ENCODE data around the gene IGF2BP1.

Gene IGF2BP1

DNA sequence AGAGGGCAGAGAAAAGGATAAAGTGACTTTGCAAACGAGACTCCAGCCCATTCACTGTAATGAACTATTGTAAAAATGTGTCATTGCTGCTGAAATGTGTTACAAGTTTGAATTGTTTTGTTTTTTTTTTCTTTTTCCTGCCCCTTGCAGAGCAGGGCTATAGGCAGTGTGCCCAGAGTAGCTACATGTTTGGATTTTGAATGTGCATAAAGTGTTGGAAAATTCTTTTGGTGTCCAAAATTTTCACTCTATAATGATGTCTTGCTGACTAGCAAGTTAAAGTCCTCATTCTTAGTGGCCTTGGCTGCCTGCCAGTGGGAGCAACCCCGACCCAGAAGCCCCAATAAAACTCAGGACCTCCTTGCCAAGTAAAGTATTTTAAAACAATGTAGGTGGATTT is 66.5 kb downstream of the IGF2BP1 start:
- Histone ChIP-seq H2BK5ac (ENCODE audit: low read length) (no peak overlapping the region), H3K14ac (ENCODE audit: low read length) (no peak overlapping the region), H3K23ac (ENCODE audit: low read depth, low read length, poor library complexity) (no peak overlapping the region), H4K8ac (ENCODE audit: low read depth, low read length) (no peak overlapping the region), H3K18ac (ENCODE audit: low read length) (no peak overlapping the region), H4K91ac (ENCODE audit: low read depth, low read length, poor library complexity) (no peak overlapping the region), H2AK5ac (ENCODE audit: low read depth, low read length) (no peak overlapping the region), H2BK120ac (ENCODE audit: low read depth, low read length) (no peak overlapping the region), H2BK12ac (ENCODE audit: low read length) (no peak overlapping the region), H3K4me2 (ENCODE audit: insufficient read depth, low read length, poor library complexity, severe bottlenecking) (no peak overlapping the region), H3K79me1 (ENCODE audit: low read depth, low read length) (no peaks in the 10 kb centered on the region), H3K9ac (ENCODE audit: low read depth, low read length, poor library complexity) (no peak overlapping the region), H2AFZ (ENCODE audit: low read length) (no peak overlapping the region), H2BK15ac (ENCODE audit: low read length) (no peak overlapping the region), H3K27ac (replicated peaks; ENCODE audit: low read length) (no peak overlapping the region), H3K4me1 (ENCODE audit: control insufficient read depth in 2 of 2, insufficient read depth in 1 of 2, low read depth in 1 of 2, low read length in 2 of 2) (peaks cover 0 to 10% of the 10 kb centered on the region in 2 donors), H3K4me3 (ENCODE audit: low read length in 2 of 2) (no peak overlapping the region), H3K27me3 (ENCODE audit: control insufficient read depth in 3 of 3, insufficient read depth in 3 of 3, low read depth in 1 of 3, low read length in 3 of 3) (no peaks in the 10 kb centered on the region), H3K4ac (ENCODE audit: low read length) (no peak overlapping the region), H3K36me3 (replicated peaks in 1 of 2; ENCODE audit: control insufficient read depth in 2 of 2, insufficient read depth in 2 of 2, low read length in 2 of 2) (no peaks in the 10 kb centered on the region), H3K9me3 (replicated peaks in 1 of 2; ENCODE audit: control insufficient read depth in 2 of 2, insufficient read depth in 1 of 2, low read depth in 1 of 2, low read length in 2 of 2) (no peaks in the 10 kb centered on the region)
- no CpG with 5 or more reads among the region's 2 CpGs for WGBS, 2 donors (ENCODE audit: extremely low coverage in 2 of 2, insufficient read length in 2 of 2, insufficient replicate concordance in 1 of 2)
- DNase-seq (ENCODE audit: low spot score), result no peak

DNA sequence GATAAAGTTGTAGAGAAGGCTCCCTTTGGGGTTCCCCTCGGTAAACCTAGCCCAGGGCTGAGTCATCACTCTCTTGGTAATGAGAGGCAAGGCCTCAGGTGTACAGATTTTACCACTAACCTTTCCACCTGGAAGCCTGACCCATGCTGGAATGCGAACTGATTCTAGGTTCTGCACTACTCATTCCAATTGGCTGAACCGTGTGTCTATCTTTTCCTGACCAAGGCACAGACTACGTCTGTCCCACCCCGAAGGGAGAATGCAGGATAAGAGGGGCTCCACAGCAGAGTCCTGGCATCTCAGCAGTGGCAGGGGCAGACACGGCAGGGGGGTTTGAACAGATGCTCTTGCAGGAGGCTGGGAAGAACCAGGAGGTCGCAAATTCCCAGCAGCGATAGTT is 70.0 kb downstream of the IGF2BP1 start:
- no peak overlapping the region for H3K9ac ChIP-seq (ENCODE audit: low read depth, low read length, poor library complexity)
- no peak overlapping the region for H3K23ac ChIP-seq (ENCODE audit: low read depth, low read length, poor library complexity)
- no peaks in the 10 kb centered on the region for H3K27me3 ChIP-seq (ENCODE audit: control insufficient read depth in 3 of 3, insufficient read depth in 3 of 3, low read depth in 1 of 3, low read length in 3 of 3)
- no peak overlapping the region for H2BK120ac ChIP-seq (ENCODE audit: low read depth, low read length)
- H3K36me3 ChIP-seq (replicated peaks in 1 of 2; ENCODE audit: control insufficient read depth in 2 of 2, insufficient read depth in 2 of 2, low read length in 2 of 2), result no peaks in the 10 kb centered on the region
- no CpG with 5 or more reads among the region's 8 CpGs for WGBS, 2 donors (ENCODE audit: extremely low coverage in 2 of 2, insufficient read length in 2 of 2, insufficient replicate concordance in 1 of 2)
- H3K79me1 ChIP-seq (ENCODE audit: low read depth, low read length), result no peaks in the 10 kb centered on the region
- no peak for DNase-seq (ENCODE audit: low spot score)
- no peak overlapping the region for H3K18ac ChIP-seq (ENCODE audit: low read length)
- no peaks in the 10 kb centered on the region for H3K9me3 ChIP-seq (replicated peaks in 1 of 2; ENCODE audit: control insufficient read depth in 2 of 2, insufficient read depth in 1 of 2, low read depth in 1 of 2, low read length in 2 of 2)
- no peak overlapping the region for H4K91ac ChIP-seq (ENCODE audit: low read depth, low read length, poor library complexity)
- H3K4ac ChIP-seq (ENCODE audit: low read length), result no peak overlapping the region
- H2BK12ac ChIP-seq (ENCODE audit: low read length), result no peak overlapping the region
- no peak overlapping the region for H2BK5ac ChIP-seq (ENCODE audit: low read length)
- H3K14ac ChIP-seq (ENCODE audit: low read length), result no peak overlapping the region
- no peak overlapping the region for H2BK15ac ChIP-seq (ENCODE audit: low read length)
- peaks cover 0 to 9% of the 10 kb centered on the region in 2 donors for H3K4me1 ChIP-seq (ENCODE audit: control insufficient read depth in 2 of 2, insufficient read depth in 1 of 2, low read depth in 1 of 2, low read length in 2 of 2)
- H3K4me3 ChIP-seq (ENCODE audit: low read length in 2 of 2), result no peak overlapping the region
- no peak overlapping the region for H3K4me2 ChIP-seq (ENCODE audit: insufficient read depth, low read length, poor library complexity, severe bottlenecking)
- H2AK5ac ChIP-seq (ENCODE audit: low read depth, low read length), result no peak overlapping the region
- H3K27ac ChIP-seq (replicated peaks; ENCODE audit: low read length), result no peak overlapping the region
- H2AFZ ChIP-seq (ENCODE audit: low read length), result no peak overlapping the region
- H4K8ac ChIP-seq (ENCODE audit: low read depth, low read length), result no peak overlapping the region

DNA sequence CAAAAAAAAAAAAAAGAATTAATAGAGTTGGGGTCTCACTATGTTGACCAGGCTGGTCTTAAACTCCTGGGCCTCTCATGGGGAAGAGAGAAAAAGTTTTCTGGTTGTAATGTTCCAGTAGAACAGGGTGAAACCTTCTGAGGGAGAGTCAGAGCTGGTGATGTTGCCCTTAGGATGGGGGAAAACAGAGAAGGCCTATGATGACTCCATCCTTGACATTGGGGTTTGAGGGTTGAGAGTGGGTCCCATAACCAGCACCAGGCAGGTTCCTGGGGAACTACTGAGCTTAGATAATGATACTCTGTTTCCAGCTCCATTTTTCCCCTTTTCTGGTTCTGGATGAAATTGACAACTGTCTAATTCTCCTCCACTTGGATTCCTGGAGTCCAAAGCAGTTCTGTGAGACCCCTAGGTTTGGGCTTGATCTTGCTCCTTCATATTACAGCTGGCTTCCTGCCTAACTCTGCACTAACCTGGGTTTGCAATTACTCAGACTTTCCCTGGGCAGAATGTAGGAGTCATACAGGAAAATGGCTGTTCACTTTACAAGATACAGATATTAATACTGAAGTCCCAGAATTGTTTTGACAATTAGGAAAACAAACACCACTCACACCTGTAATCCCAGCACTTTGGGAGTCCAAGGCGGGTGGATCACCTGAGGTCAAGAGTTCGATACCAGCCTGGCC is 72.5 kb downstream of the IGF2BP1 start:
- H3K23ac ChIP-seq (ENCODE audit: low read depth, low read length, poor library complexity), result no peak overlapping the region
- H3K79me1 ChIP-seq (ENCODE audit: low read depth, low read length), result no peaks in the 10 kb centered on the region
- H2BK12ac ChIP-seq (ENCODE audit: low read length), result no peak overlapping the region
- peaks cover 0 to 9% of the 10 kb centered on the region in 2 donors for H3K4me1 ChIP-seq (ENCODE audit: control insufficient read depth in 2 of 2, insufficient read depth in 1 of 2, low read depth in 1 of 2, low read length in 2 of 2)
- H2BK120ac ChIP-seq (ENCODE audit: low read depth, low read length), result no peak overlapping the region
- H3K4ac ChIP-seq (ENCODE audit: low read length), result no peak overlapping the region
- no peak overlapping the region for H2AFZ ChIP-seq (ENCODE audit: low read length)
- no peak overlapping the region for H2BK15ac ChIP-seq (ENCODE audit: low read length)
- H3K36me3 ChIP-seq (replicated peaks in 1 of 2; ENCODE audit: control insufficient read depth in 2 of 2, insufficient read depth in 2 of 2, low read length in 2 of 2), result no peaks in the 10 kb centered on the region
- no CpG with 5 or more reads among the region's 2 CpGs for WGBS, 2 donors (ENCODE audit: extremely low coverage in 2 of 2, insufficient read length in 2 of 2, insufficient replicate concordance in 1 of 2)
- H3K18ac ChIP-seq (ENCODE audit: low read length), result no peak overlapping the region
- H3K27ac ChIP-seq (replicated peaks; ENCODE audit: low read length), result no peak overlapping the region
- H3K4me3 ChIP-seq (ENCODE audit: low read length in 2 of 2), result no peak overlapping the region
- no peak overlapping the region for H4K91ac ChIP-seq (ENCODE audit: low read depth, low read length, poor library complexity)
- H3K4me2 ChIP-seq (ENCODE audit: insufficient read depth, low read length, poor library complexity, severe bottlenecking), result no peak overlapping the region
- no peak overlapping the region for H3K14ac ChIP-seq (ENCODE audit: low read length)
- H3K9ac ChIP-seq (ENCODE audit: low read depth, low read length, poor library complexity), result no peak overlapping the region
- H2AK5ac ChIP-seq (ENCODE audit: low read depth, low read length), result no peak overlapping the region
- no peak for DNase-seq (ENCODE audit: low spot score)
- no peak overlapping the region for H2BK5ac ChIP-seq (ENCODE audit: low read length)
- no peaks in the 10 kb centered on the region for H3K9me3 ChIP-seq (replicated peaks in 1 of 2; ENCODE audit: control insufficient read depth in 2 of 2, insufficient read depth in 1 of 2, low read depth in 1 of 2, low read length in 2 of 2)
- H4K8ac ChIP-seq (ENCODE audit: low read depth, low read length), result no peak overlapping the region
- no peaks in the 10 kb centered on the region for H3K27me3 ChIP-seq (ENCODE audit: control insufficient read depth in 3 of 3, insufficient read depth in 3 of 3, low read depth in 1 of 3, low read length in 3 of 3)

DNA sequence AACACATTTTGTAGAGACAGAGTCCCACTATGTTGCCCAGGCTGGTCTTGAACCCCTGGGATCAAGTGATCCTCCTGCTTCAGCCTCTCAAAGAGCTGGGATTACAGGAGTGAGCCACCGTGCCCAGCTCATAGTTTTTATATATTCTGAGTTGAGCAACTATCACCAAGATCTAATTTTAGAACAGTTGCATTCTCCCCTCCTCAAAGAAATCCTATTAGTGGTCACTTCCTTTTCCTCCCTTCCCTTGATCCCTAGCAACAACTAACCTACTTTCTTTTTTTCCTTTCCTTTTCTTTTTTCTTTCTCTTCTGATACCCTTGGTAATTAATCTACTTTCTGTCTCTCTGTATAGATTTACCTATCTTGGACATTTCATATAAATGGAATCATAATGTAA is 73.9 kb downstream of the IGF2BP1 start:
- Histone ChIP-seq H3K4me2 (ENCODE audit: insufficient read depth, low read length, poor library complexity, severe bottlenecking) (no peak overlapping the region), H2BK15ac (ENCODE audit: low read length) (no peak overlapping the region), H3K4ac (ENCODE audit: low read length) (no peak overlapping the region), H3K18ac (ENCODE audit: low read length) (no peak overlapping the region), H4K8ac (ENCODE audit: low read depth, low read length) (no peak overlapping the region), H2AK5ac (ENCODE audit: low read depth, low read length) (no peak overlapping the region), H2AFZ (ENCODE audit: low read length) (no peak overlapping the region), H3K36me3 (replicated peaks in 1 of 2; ENCODE audit: control insufficient read depth in 2 of 2, insufficient read depth in 2 of 2, low read length in 2 of 2) (no peaks in the 10 kb centered on the region), H3K9me3 (replicated peaks in 1 of 2; ENCODE audit: control insufficient read depth in 2 of 2, insufficient read depth in 1 of 2, low read depth in 1 of 2, low read length in 2 of 2) (no peaks in the 10 kb centered on the region), H4K91ac (ENCODE audit: low read depth, low read length, poor library complexity) (no peak overlapping the region), H3K27me3 (ENCODE audit: control insufficient read depth in 3 of 3, insufficient read depth in 3 of 3, low read depth in 1 of 3, low read length in 3 of 3) (no peaks in the 10 kb centered on the region), H3K9ac (ENCODE audit: low read depth, low read length, poor library complexity) (no peak overlapping the region), H3K23ac (ENCODE audit: low read depth, low read length, poor library complexity) (no peak overlapping the region), H3K79me1 (ENCODE audit: low read depth, low read length) (no peaks in the 10 kb centered on the region), H3K4me3 (ENCODE audit: low read length in 2 of 2) (no peak overlapping the region), H3K4me1 (ENCODE audit: control insufficient read depth in 2 of 2, insufficient read depth in 1 of 2, low read depth in 1 of 2, low read length in 2 of 2) (peaks cover 0 to 9% of the 10 kb centered on the region in 2 donors), H3K14ac (ENCODE audit: low read length) (no peak overlapping the region), H2BK5ac (ENCODE audit: low read length) (no peak overlapping the region), H2BK120ac (ENCODE audit: low read depth, low read length) (no peak overlapping the region), H2BK12ac (ENCODE audit: low read length) (no peak overlapping the region), H3K27ac (replicated peaks; ENCODE audit: low read length) (no peak overlapping the region)
- WGBS, 2 donors (ENCODE audit: extremely low coverage in 2 of 2, insufficient read length in 2 of 2, insufficient replicate concordance in 1 of 2), result no CpG with 5 or more reads among the region's 1 CpG
- DNase-seq (ENCODE audit: low spot score), result no peak
